GM12878 (cell line): ENCODE measurements around the gene UBAC2. TPM values are rescaled to one million over a fixed set of nuclear protein-coding genes. Genes with fewer than 3 reads are reported as not detected.

Experiments
- ASH2L ChIP-seq: fragments of 300-600, 200-600 bp; sonication (generic); IDR thresholded peaks from 2 replicates; pipeline ENCODE4 v1.6.1; 2017; ENCODE audit warnings: low read depth, mild to moderate bottlenecking, borderline replicate concordance
- E4F1 ChIP-seq: fragments of 450-650 bp; IDR thresholded peaks from 2 replicates; pipeline ENCODE4 v1.6.1; 2018; ENCODE audit warnings: borderline replicate concordance, mild to moderate bottlenecking; ENCODE audit not compliant: partially characterized antibody
- EED ChIP-seq: sonication (generic); IDR thresholded peaks from 2 replicates; pipeline ENCODE4 v1.6.1; 2016; ENCODE audit warnings: antibody characterized with exemption, low read depth
- EP300 ChIP-seq, 2 experiments: fragments of 150-350 bp in 1 of 2; IDR thresholded peaks; 2 replicates each; pipeline ENCODE4 v1.6.1; 2011 to 2012; ENCODE audit warnings: low read depth in 2 of 2, low read length in 2 of 2, borderline replicate concordance in 1 of 2, improper control_type of control experiment in 1 of 2, inconsistent platforms in 1 of 2; ENCODE audit not compliant: control insufficient read depth in 1 of 2
- IKZF1 ChIP-seq: fragments of 450-650 bp; conservative IDR thresholded peaks from 2 replicates; pipeline ENCODE4 v1.6.1; 2017; ENCODE audit warnings: antibody characterized with exemption, mild to moderate bottlenecking
- MYC ChIP-seq: IDR thresholded peaks from 2 replicates; pipeline ENCODE4 v1.6.1; 2011; ENCODE audit warnings: mild to moderate bottlenecking, low read length, moderate library complexity, inconsistent platforms; ENCODE audit not compliant: insufficient read depth, insufficient replicate concordance, insufficient read length, severe bottlenecking
- NFYA ChIP-seq: IDR thresholded peaks from 2 replicates; pipeline ENCODE4 v1.6.1; 2011; ENCODE audit warnings: low read depth, mild to moderate bottlenecking, low read length, improper control_type of control experiment, borderline replicate concordance
- PRDM15 ChIP-seq: fragments of 450-650 bp; formaldehyde crosslinking; IDR thresholded peaks from 2 replicates; pipeline ENCODE4 v1.4.0; 2020; ENCODE audit warnings: mild to moderate bottlenecking, moderate library complexity
- RBBP5 ChIP-seq: fragments of 200-600 bp; sonication (generic); conservative IDR thresholded peaks from 2 replicates; pipeline ENCODE4 v1.6.1; 2016
- SMARCA5 ChIP-seq: fragments of 450-650 bp; IDR thresholded peaks from 2 replicates; pipeline ENCODE4 v1.6.1; 2017; ENCODE audit warnings: mild to moderate bottlenecking
- TCF3 ChIP-seq: IDR thresholded peaks from 2 replicates; pipeline ENCODE4 v1.6.1; 2012; ENCODE audit warnings: low read depth, mild to moderate bottlenecking, low read length, borderline replicate concordance; ENCODE audit not compliant: insufficient read depth
- ZBTB4 ChIP-seq: fragments of 450-650 bp; formaldehyde crosslinking; IDR thresholded peaks from 2 replicates; pipeline ENCODE4 v1.4.0; 2022; ENCODE audit warnings: mild to moderate bottlenecking, moderate library complexity
- ZBTB40 ChIP-seq: fragments of 450-650 bp; IDR thresholded peaks from 2 replicates; pipeline ENCODE4 v1.6.1; 2016; ENCODE audit warnings: mild to moderate bottlenecking, moderate library complexity, borderline replicate concordance
- ZNF622 ChIP-seq: fragments of 450-650 bp; IDR thresholded peaks from 2 replicates; pipeline ENCODE4 v1.6.1; 2017; ENCODE audit warnings: mild to moderate bottlenecking, inconsistent platforms
- polyA plus RNA-seq, 11 experiments: library from polyadenylated mRNA; depleted of rRNA in 4 of 11; unstranded in 6 of 11; stranded (reverse) in 5 of 11; fragments of >200 nt; fragmentation: Nextera tagmentation in 4 of 11; fragmentation: Illumina TruSeq in 1 of 11; extraction: Ambion mirVana in 4 of 11; extraction: Trizol in 1 of 11; gene quantifications; 1 replicate in 1 of 11; 2 replicates in 10 of 11; pipeline versions ENCODE4 v1.2.1 to v1.2.3, GENCODE V29; 2011 to 2016; ENCODE audit warnings: inconsistent platforms in 2 of 11, missing spikeins in 2 of 11, low read depth in 1 of 11
- total RNA-seq, 4 experiments: library from RNA; depleted of rRNA in 3 of 4; stranded (reverse); fragments of >200 nt in 3 of 4; fragmentation: Illumina TruSeq in 1 of 4; extraction: Trizol in 1 of 4; gene quantifications; 2 replicates each; pipeline versions ENCODE4 v1.2.1 to v1.2.3, GENCODE V29; 2013 to 2021

The UBAC2 gene
- total and polyA plus RNA-seq, 10 of the 15 experiments (the other 5 are each of a cell fraction or from before 2014, with no cell fraction given): 3.0 to 54.6 (median 17.4) TPM

- TF ChIP-seq E4F1: no peak
- no peak for TF ChIP-seq ZNF622
- TF ChIP-seq IKZF1: peak; percentile 86
- no peak for TF ChIP-seq PRDM15 (CRISPR knock-in tag)
- no peak for TF ChIP-seq MYC
- TF ChIP-seq ASH2L: no peak
- no peak for TF ChIP-seq RBBP5
- 0 out of 2 replicates have a peak, but pooled peaks have one; percentile 7 for TF ChIP-seq SMARCA5
- no peak for TF ChIP-seq ZBTB4 (CRISPR knock-in tag)
- no peak for TF ChIP-seq TCF3
- TF ChIP-seq NFYA: no peak
- no peak; a peak in 1 of 4 replicates for TF ChIP-seq EP300 (IDR thresholded peaks at IDR 0.05; ENCODE audit: borderline replicate concordance in 1 of 2, control insufficient read depth in 1 of 2, low read depth in 2 of 2, low read length in 2 of 2)
- TF ChIP-seq ZBTB40: no peak
- peak; percentile 90 for TF ChIP-seq EED
Measured at GRCh38 chr13:99335603-99336002, 134.9 kb downstream of the UBAC2 start (continued).
